ENCODE data around the gene MYH14.

DNA sequence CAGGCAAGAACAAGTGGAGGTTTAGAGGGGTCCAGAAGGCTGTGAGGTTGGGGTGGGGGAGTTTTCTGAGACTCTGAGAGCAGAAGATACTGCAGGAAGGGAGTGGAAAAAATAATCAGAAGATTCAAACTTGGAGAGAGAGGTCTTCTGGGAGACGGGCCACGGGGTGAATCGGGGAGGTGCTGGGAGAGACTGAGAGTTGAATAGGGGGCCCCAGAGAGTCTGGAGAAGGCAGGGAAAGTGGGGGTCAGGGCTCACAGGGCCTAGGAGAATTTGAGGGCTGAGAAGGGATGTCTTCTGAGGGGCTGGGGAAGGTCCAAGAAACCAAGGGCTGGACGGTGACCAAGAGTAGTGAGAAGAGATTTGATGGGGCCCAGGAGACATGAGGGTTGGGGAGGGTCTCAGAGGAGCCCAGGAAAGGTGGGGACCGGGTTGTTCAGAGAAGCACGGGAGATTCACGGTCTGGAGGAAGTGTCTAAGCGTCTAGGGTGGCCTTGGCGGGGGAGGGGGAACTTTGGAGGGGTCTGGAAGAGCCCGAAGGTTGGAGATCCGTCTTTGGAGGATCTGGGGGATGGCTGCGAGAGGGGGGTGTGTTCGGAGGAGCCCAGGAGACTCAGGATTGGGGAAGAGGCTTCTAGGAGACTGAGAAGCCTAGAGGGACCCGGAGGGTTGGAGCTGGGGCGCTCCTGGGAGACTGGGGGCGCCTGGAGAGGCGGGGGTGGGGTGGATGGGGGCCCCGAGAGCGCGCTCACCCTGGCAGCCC, 124.2 kb downstream of the MYH14 start:
- TF ChIP-seq POLR2AphosphoS5 (IDR thresholded peaks at IDR 0.05) (no peak), POLR2A (IDR thresholded peaks at IDR 0.05) (no peak)
- TF ChIP-seq, protein P1, sequence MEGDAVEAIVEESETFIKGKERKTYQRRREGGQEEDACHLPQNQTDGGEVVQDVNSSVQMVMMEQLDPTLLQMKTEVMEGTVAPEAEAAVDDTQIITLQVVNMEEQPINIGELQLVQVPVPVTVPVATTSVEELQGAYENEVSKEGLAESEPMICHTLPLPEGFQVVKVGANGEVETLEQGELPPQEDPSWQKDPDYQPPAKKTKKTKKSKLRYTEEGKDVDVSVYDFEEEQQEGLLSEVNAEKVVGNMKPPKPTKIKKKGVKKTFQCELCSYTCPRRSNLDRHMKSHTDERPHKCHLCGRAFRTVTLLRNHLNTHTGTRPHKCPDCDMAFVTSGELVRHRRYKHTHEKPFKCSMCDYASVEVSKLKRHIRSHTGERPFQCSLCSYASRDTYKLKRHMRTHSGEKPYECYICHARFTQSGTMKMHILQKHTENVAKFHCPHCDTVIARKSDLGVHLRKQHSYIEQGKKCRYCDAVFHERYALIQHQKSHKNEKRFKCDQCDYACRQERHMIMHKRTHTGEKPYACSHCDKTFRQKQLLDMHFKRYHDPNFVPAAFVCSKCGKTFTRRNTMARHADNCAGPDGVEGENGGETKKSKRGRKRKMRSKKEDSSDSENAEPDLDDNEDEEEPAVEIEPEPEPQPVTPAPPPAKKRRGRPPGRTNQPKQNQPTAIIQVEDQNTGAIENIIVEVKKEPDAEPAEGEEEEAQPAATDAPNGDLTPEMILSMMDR (IDR thresholded peaks at IDR 0.05), result no peak

Measured in breast epithelium (tissue), 3 donors.